ENCODE results near the gene PHF5A. TPM values are rescaled to one million over a fixed set of nuclear protein-coding genes. Genes with fewer than 3 reads are reported as not detected.

PHF5A gene
- polyA plus RNA-seq, 1 of the 3 experiments (the other 2 are of a cell fraction) = 39.6 TPM

GRCh38 chr22:41410311-41410751, 58.2 kb downstream of the PHF5A start:
- H4K20me1 ChIP-seq (ENCODE audit: insufficient read depth) = no peaks in the 10 kb centered on the region
- H3K79me2 ChIP-seq (ENCODE audit: insufficient read depth) = peaks cover 13% of the 10 kb centered on the region; the same call in 1 of the 2 replicates
- no peaks in the 10 kb centered on the region for H3K9me2 ChIP-seq
- TF ChIP-seq ELF1 (IDR thresholded peaks at IDR 0.05) (no peak), FOSL2 (IDR thresholded peaks at IDR 0.05; ENCODE audit: borderline replicate concordance, low read depth) (no peak), NRF1 (IDR thresholded peaks at IDR 0.05; ENCODE audit: low read depth, low read length) (no peak), USF2 (IDR thresholded peaks at IDR 0.05; ENCODE audit: borderline replicate concordance, low read depth, low read length) (no peak), MAX (IDR thresholded peaks at IDR 0.05; ENCODE audit: low read depth) (no peak), IRF3 (IDR thresholded peaks at IDR 0.05; ENCODE audit: low read depth, low read length) (no peak), CHD2 (IDR thresholded peaks at IDR 0.05; ENCODE audit: low read length, partially characterized antibody) (no peak), YY1 (IDR thresholded peaks at IDR 0.05; ENCODE audit: low read depth) (no peak), SIN3A (IDR thresholded peaks at IDR 0.05; ENCODE audit: borderline replicate concordance, low read depth, low read length) (no peak), RCOR1 (IDR thresholded peaks at IDR 0.05; ENCODE audit: low read length) (no peak), PBX3 (IDR thresholded peaks at IDR 0.05) (no peak), NFIC (IDR thresholded peaks at IDR 0.05; ENCODE audit: borderline replicate concordance) (no peak), MEF2A (IDR thresholded peaks at IDR 0.05; ENCODE audit: borderline replicate concordance, low read depth) (no peak), USF1 (IDR thresholded peaks at IDR 0.05; ENCODE audit: borderline replicate concordance, low read depth) (no peak), REST (IDR thresholded peaks at IDR 0.05; ENCODE audit: low read depth, low read length) (no peak)
- no peak overlapping the region for H3K9ac ChIP-seq
- H3K36me3 ChIP-seq (replicated peaks in 1 of 2; ENCODE audit: control insufficient read depth in 1 of 2, insufficient read depth in 2 of 2, low read length in 1 of 2) = no peaks in the 10 kb centered on the region
- ChIA-PET POLR2A (no interaction called here), CTCF (interaction anchor here (2.6 kb wide), 1 partner anchor 108 kb away, joined by 18 read pairs; no protein-coding TSS in a partner anchor)
- no peak overlapping the region for H2AFZ ChIP-seq (ENCODE audit: low read depth)
- 82% methylated on average over 4 of the region's 7 CpGs for WGBS (ENCODE audit: low lambda C conversion rate)
- H3K27ac ChIP-seq (ENCODE audit: low read depth in 2 of 2, low read length in 1 of 2) = no peak overlapping the region; a peak in 1 of 4 replicates
- no peak for DNase-seq
- H3K9me3 ChIP-seq = no peaks in the 10 kb centered on the region
- no peaks in the 10 kb centered on the region for H3F3A ChIP-seq (replicated peaks; ENCODE audit: insufficient read depth)
- H3K4me2 ChIP-seq = no peak overlapping the region
- H3K4me1 ChIP-seq (ENCODE audit: control insufficient read depth in 1 of 2, insufficient read depth in 2 of 2, low read depth in 1 of 2, low read length in 1 of 2) = peaks cover 0 to 14% of the 10 kb centered on the region in 2 experiments; a peak in 1 of 4 replicates
- H3K4me3 ChIP-seq (ENCODE audit: low read depth in 2 of 2, low read length in 1 of 2) = no peak overlapping the region
- no peaks in the 10 kb centered on the region for H3K27me3 ChIP-seq (ENCODE audit: insufficient read depth)

Other genes starting within 250 kb of the PHF5A start
- 0.03 and 0.08 TPM in 2 replicates for gene CHADL, start 227.8 kb downstream of the PHF5A start, polyA plus RNA-seq (2012; rRNA removed)
- gene RANGAP1, start 182.5 kb downstream of the PHF5A start, polyA plus RNA-seq (2012; rRNA removed) = 65.8 and 67.1 TPM in 2 replicates
- 21.7 and 27.1 TPM in 2 replicates for gene ZC3H7B, start 167.2 kb downstream of the PHF5A start, polyA plus RNA-seq (2012; rRNA removed)
- gene TEF, start 86.8 kb downstream of the PHF5A start, polyA plus RNA-seq (2012; rRNA removed) = 3.6 and 5.0 TPM in 2 replicates
- 6.2 and 8.3 TPM in 2 replicates for gene TOB2, start 21.9 kb downstream of the PHF5A start, polyA plus RNA-seq (2012; rRNA removed)
- 21.1 and 47.0 TPM in 2 replicates for gene ACO2, start 425 bp upstream of the PHF5A start, polyA plus RNA-seq (2012; rRNA removed)
- 22.9 and 25.8 TPM in 2 replicates for gene POLR3H, start 75.8 kb upstream of the PHF5A start, polyA plus RNA-seq (2012; rRNA removed)
- 5.5 and 5.7 TPM in 2 replicates for gene CSDC2, start 92.3 kb upstream of the PHF5A start, polyA plus RNA-seq (2012; rRNA removed)
- 44.3 and 46.4 TPM in 2 replicates for gene PMM1, start 121.1 kb upstream of the PHF5A start, polyA plus RNA-seq (2012; rRNA removed)
- 8.2 and 12.7 TPM in 2 replicates for gene DESI1, start 152.4 kb upstream of the PHF5A start, polyA plus RNA-seq (2012; rRNA removed)
- 78.1 and 79.0 TPM in 2 replicates for gene XRCC6, start 152.6 kb upstream of the PHF5A start, polyA plus RNA-seq (2012; rRNA removed)
- gene SNU13, start 220.2 kb upstream of the PHF5A start, polyA plus RNA-seq (2012; rRNA removed) = 273 and 282 TPM in 2 replicates
- not detected in 2 replicates for gene MEI1, start 230.8 kb upstream of the PHF5A start, polyA plus RNA-seq (2012; rRNA removed)